Superior temporal gyrus (tissue), 1 donor: Measurements from ENCODE around the gene DAP.
A peak's percentile ranks its signal among the peaks of the same experiment; 100 is the strongest.

Experiments used
- DNase-seq: peaks from one replicate; pipeline ENCODE4 v3.0.0-alpha.2; 2016; ENCODE audit errors: extremely low spot score

Gene DAP

GRCh38 chr5:10710513-10711128, 50.4 kb downstream of the DAP start:
- DNase-seq: no peak

- no peak for DNase-seq
Observed at GRCh38 chr5:10709933-10710332, 51.1 kb downstream of the DAP start.

GRCh38 chr5:10709409-10709808, 51.6 kb downstream of the DAP start:
- no peak for DNase-seq

GRCh38 chr5:10708189-10708944, 52.7 kb downstream of the DAP start:
- no peak for DNase-seq

- DNase-seq: no peak
Observed at GRCh38 chr5:10707198-10708142, 53.6 kb downstream of the DAP start.

- DNase-seq: no peak
Observed at GRCh38 chr5:10706326-10706725, 54.7 kb downstream of the DAP start.

GRCh38 chr5:10705747-10706146, 55.3 kb downstream of the DAP start:
- DNase-seq: no peak

- no peak for DNase-seq
Observed at GRCh38 chr5:10704949-10705621, 55.9 kb downstream of the DAP start.

- DNase-seq: no peak
Observed at GRCh38 chr5:10703676-10704075, 57.4 kb downstream of the DAP start.

GRCh38 chr5:10702911-10703491, 58.0 kb downstream of the DAP start:
- peak; percentile 42 for DNase-seq

- no peak for DNase-seq
Observed at GRCh38 chr5:10702040-10702629, 58.9 kb downstream of the DAP start.

- peak; percentile 77 for DNase-seq
Observed at GRCh38 chr5:10701567-10702039, 59.4 kb downstream of the DAP start.

GRCh38 chr5:10700516-10700915, 60.5 kb downstream of the DAP start:
- no peak for DNase-seq

- no peak for DNase-seq
Observed at GRCh38 chr5:10699987-10700386, 61.0 kb downstream of the DAP start.

- DNase-seq: no peak
Observed at GRCh38 chr5:10699281-10699874, 61.7 kb downstream of the DAP start.

- DNase-seq: no peak
Observed at GRCh38 chr5:10695759-10696543, 65.1 kb downstream of the DAP start.

GRCh38 chr5:10695055-10695649, 65.9 kb downstream of the DAP start:
- peak; percentile 84 for DNase-seq

- DNase-seq: no peak
Observed at GRCh38 chr5:10691826-10692785, 68.9 kb downstream of the DAP start.
